ENCODE results near the gene CDK6.

DNA sequence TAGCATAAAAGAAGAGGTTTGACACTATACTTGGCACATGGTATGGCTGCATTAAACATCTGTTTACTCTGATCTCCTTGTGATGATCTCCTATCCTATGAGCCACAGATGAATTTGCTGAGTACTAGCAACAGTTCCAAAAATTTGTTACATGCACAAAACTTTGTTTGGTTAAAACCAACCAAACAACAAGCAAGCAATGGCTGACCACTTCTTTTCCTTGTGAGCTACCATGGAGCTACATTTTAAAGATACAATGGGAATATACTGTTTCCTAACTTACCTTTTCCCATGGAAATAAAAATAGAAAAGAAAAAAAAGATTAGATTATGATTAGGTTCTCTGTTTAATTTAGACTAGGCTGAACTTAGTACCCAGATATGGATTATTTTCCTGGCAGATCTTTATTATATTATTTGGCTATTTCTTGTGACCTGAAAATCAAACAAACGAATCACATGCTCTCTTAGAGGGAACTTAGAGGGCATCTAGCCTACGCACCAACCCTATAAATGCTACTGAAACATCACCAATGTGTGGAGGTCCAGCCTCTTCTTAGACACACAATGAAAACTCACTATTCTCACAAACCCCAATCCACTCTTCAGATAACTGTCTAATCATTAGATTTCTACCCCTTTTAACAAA lies 166.0 kb downstream of the CDK6 start:
- TF ChIP-seq CTCF (IDR thresholded peaks at IDR 0.05 in 4 of 5, conservative IDR thresholded peaks at IDR 0.05 in 1 of 5) (no peak), POLR2A (IDR thresholded peaks at IDR 0.05) (no peak)
